ENCODE measurements around the gene SDK2.

DNA sequence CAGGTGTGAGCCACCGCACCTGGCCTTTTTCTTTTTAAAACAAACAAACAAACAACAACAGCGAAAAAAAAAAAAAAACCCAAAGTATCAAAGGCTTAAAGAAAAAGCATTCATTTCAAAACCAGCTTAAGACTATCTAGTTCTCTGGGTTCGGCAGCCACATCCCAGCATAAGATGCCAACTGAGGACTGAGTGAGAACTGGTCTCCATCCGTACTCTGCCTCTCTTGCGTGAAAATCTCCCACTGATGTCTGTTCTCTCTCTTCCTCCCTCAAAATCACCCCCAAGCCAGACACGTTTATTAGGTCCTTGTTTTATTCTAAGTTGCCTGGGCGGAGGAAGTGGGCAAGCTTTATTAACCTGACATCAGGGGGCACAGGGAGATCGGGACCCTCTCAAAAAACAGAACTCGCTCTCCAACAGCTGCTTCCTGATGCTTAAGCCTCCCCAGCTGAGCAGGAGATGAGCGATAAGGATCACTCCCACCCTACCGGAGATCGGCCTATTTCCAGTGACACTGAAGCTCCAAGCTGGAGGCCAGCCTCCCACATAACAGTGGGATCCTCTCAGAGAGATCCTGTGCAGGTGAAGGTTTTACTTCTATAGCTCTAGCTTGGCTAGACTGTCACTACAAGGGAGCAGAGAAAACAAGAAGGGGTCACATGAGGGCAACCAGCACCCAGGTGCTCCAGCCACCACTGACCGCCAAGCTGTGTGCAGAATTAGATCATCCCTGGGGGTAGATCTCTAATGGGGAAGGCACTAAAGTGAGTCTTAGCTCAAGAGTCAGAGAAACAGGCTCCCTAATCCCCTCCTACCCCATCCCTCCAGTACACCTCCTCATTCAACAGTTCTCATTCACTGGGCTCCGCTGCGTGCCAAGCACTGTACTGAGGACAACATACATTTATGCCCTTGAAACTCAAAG is 346.0 kb downstream of the SDK2 start:
- TF ChIP-seq, protein P1, sequence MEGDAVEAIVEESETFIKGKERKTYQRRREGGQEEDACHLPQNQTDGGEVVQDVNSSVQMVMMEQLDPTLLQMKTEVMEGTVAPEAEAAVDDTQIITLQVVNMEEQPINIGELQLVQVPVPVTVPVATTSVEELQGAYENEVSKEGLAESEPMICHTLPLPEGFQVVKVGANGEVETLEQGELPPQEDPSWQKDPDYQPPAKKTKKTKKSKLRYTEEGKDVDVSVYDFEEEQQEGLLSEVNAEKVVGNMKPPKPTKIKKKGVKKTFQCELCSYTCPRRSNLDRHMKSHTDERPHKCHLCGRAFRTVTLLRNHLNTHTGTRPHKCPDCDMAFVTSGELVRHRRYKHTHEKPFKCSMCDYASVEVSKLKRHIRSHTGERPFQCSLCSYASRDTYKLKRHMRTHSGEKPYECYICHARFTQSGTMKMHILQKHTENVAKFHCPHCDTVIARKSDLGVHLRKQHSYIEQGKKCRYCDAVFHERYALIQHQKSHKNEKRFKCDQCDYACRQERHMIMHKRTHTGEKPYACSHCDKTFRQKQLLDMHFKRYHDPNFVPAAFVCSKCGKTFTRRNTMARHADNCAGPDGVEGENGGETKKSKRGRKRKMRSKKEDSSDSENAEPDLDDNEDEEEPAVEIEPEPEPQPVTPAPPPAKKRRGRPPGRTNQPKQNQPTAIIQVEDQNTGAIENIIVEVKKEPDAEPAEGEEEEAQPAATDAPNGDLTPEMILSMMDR (IDR thresholded peaks at IDR 0.05), result no peak
- TF ChIP-seq POLR2A (IDR thresholded peaks at IDR 0.05) (no peak), EP300 (IDR thresholded peaks at IDR 0.05) (no peak)

All from ovary (tissue), 3 donors.